K562 (cell line): ENCODE data around the gene CCDC9. TPM values are rescaled to one million over a fixed set of nuclear protein-coding genes. Genes with fewer than 3 reads are reported as not detected.

Source experiments
- ATF7 ChIP-seq: fragments of 450-650 bp; IDR thresholded peaks from 2 replicates; pipeline ENCODE4 v1.7.1; 2014; ENCODE audit warnings: mild to moderate bottlenecking, moderate library complexity
- ELF4 ChIP-seq: fragments of 450-650 bp; formaldehyde crosslinking; IDR thresholded peaks from 2 replicates; pipeline ENCODE4 v1.4.0; 2022; ENCODE audit warnings: missing genetic modification characterization
- KAT2B ChIP-seq: IDR thresholded peaks from one replicate; pipeline ENCODE4 v1.6.1; 2012; ENCODE audit warnings: low read depth, mild to moderate bottlenecking, control low read depth, inconsistent platforms, low read length, moderate library complexity
- MTA2 ChIP-seq: fragments of 450-650 bp; IDR thresholded peaks from 2 replicates; pipeline ENCODE4 v1.6.1; 2016; ENCODE audit warnings: low read depth
- POLR3A ChIP-seq: IDR thresholded peaks from 2 replicates; pipeline ENCODE4 v1.6.1; 2011; ENCODE audit warnings: borderline replicate concordance, mild to moderate bottlenecking, moderate library complexity; ENCODE audit not compliant: insufficient read length, insufficient read depth; ENCODE audit errors: extremely low read depth
- SIN3A ChIP-seq, 2 experiments: fragments of 150-350 bp in 1 of 2; IDR thresholded peaks; 2 replicates each; pipeline ENCODE4 v1.6.1; 2011 to 2016; ENCODE audit warnings: borderline replicate concordance in 2 of 2, low read depth in 2 of 2, low read length in 2 of 2, mild to moderate bottlenecking in 2 of 2, moderate library complexity in 2 of 2; ENCODE audit not compliant: control insufficient read depth in 1 of 2
- SMAD3 ChIP-seq: fragments of 450-650 bp; formaldehyde crosslinking; conservative IDR thresholded peaks from 2 replicates; pipeline ENCODE4 v1.4.0; 2020; ENCODE audit warnings: mild to moderate bottlenecking
- TEAD4 ChIP-seq, 2 experiments: sonication (generic) in 1 of 2; formaldehyde crosslinking in 1 of 2; IDR thresholded peaks; 2 replicates each; pipeline versions ENCODE4 v1.6.1 to v1.8.0; 2012 to 2022; ENCODE audit warnings: borderline replicate concordance in 1 of 2, inconsistent platforms in 1 of 2, low read length in 1 of 2, mild to moderate bottlenecking in 1 of 2, missing genetic modification reagents in 1 of 2
- ZNF140 ChIP-seq: fragments of 250-450 bp; sonication (Bioruptor Pico); IDR thresholded peaks from 2 replicates; pipeline ENCODE4 v1.8.0; 2021; ENCODE audit warnings: moderate library complexity, mild to moderate bottlenecking, inconsistent platforms
- ZNF146 ChIP-seq: IDR thresholded peaks from one replicate; pipeline ENCODE4 v1.6.1; 2018; ENCODE audit warnings: missing compliant biosample characterization; ENCODE audit not compliant: unreplicated experiment
- ZNF239 ChIP-seq: fragments of 250-450 bp; sonication (Bioruptor Pico); IDR thresholded peaks from 2 replicates; pipeline ENCODE4 v1.4.0; 2020; ENCODE audit warnings: mild to moderate bottlenecking
- ZNF584 ChIP-seq: fragments of 200-800 bp; sonication (Bioruptor generic); IDR thresholded peaks from 2 replicates; pipeline ENCODE4 v1.6.1; 2016; ENCODE audit warnings: low read depth, mild to moderate bottlenecking, missing genetic modification characterization, missing compliant biosample characterization
- ZNF75A ChIP-seq: fragments of 450-650 bp; formaldehyde crosslinking; IDR thresholded peaks from 2 replicates; pipeline ENCODE4 v1.4.0; 2020; ENCODE audit warnings: mild to moderate bottlenecking
- ZNF830 ChIP-seq: fragments of 250-450 bp; sonication (Bioruptor Pico); IDR thresholded peaks from 2 replicates; pipeline ENCODE4 v1.5.0; 2021; ENCODE audit warnings: mild to moderate bottlenecking
- polyA plus RNA-seq, 8 experiments: library from polyadenylated mRNA; depleted of rRNA in 4 of 8; stranded (reverse) in 5 of 8; unstranded in 3 of 8; fragments of >200 nt; fragmentation: Nextera tagmentation in 2 of 8; fragmentation: Illumina TruSeq in 1 of 8; extraction: Ambion mirVana in 2 of 8; extraction: Trizol in 1 of 8; gene quantifications; 2 replicates each; pipeline versions ENCODE4 v1.2.1 to v1.2.3, GENCODE V29; 2011 to 2014; ENCODE audit warnings: inconsistent platforms in 1 of 8, missing spikeins in 1 of 8
- total RNA-seq, 7 experiments: library from RNA; depleted of rRNA in 6 of 7; stranded (reverse); fragments of >200 nt in 6 of 7; fragmentation: Illumina TruSeq in 2 of 7; extraction: Trizol in 2 of 7; gene quantifications; 2 replicates each; pipeline versions ENCODE4 v1.2.1 to v1.2.3, GENCODE V29; 2011 to 2021; ENCODE audit warnings: low replicate concordance in 1 of 7
- TF ChIP-seq, protein P1 (sequence below): sonication (generic); formaldehyde crosslinking; IDR thresholded peaks from 2 replicates; pipeline ENCODE4 v1.8.0; 2022; ENCODE audit warnings: missing genetic modification reagents, mild to moderate bottlenecking, borderline replicate concordance
- TF ChIP-seq, protein P2 (sequence below), 2 experiments: fragments of 150-350 bp in 1 of 2; IDR thresholded peaks; 2 replicates each; pipeline ENCODE4 v1.6.1; 2012 to 2016; ENCODE audit warnings: low read depth in 2 of 2, low read length in 2 of 2, mild to moderate bottlenecking in 1 of 2, moderate library complexity in 1 of 2
- TF ChIP-seq, protein P3 (sequence below): sonication (generic); formaldehyde crosslinking; IDR thresholded peaks from 2 replicates; pipeline ENCODE4 v1.4.0; 2020; ENCODE audit warnings: mild to moderate bottlenecking, missing genetic modification reagents
- TF ChIP-seq, protein P4 (sequence below): IDR thresholded peaks from 2 replicates; pipeline ENCODE4 v1.6.1; 2016; ENCODE audit warnings: missing genetic modification characterization, missing compliant biosample characterization

The CCDC9 gene
- total and polyA plus RNA-seq, 9 of the 15 experiments (the other 6 are each of a cell fraction or from before 2014, with no cell fraction given), result 0.23 to 38.6 (median 8.4) TPM

DNA sequence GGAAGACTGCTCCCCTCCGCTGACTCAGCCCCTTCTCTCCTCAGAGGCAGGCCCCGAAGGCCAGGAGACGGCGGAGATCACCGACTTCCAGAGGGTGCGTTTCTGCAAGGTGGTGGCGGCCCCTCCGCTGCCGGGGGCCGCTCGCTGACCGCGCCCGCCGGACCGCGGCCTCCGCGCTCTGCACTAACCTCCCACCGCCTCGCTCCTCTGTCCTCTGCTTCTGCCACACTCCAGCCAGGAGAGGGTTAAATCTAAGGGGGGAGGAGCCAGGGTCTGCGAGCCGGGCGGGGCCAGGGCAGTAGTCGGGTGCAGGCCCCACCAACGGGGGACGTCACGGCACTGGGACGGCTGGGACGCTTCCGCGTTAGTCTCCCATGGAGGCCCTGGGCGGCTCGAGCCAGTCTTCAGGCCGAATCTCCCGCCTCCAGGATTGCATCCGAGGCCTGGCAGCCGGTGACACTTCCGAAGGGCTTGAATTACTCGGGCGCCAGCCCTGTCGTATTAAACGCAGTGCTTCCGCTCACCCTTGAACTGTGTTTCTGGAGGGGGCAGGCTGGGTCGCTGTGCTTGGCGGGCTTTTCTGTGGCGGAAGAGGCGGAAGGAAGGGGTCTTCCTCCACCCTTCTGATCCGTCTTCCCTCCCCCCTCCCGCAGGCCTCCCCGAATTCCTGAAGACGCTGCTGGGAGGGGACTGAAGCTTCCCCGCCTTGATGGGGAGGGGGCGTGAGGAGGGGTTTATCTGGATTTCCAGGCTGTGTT is 17.2 kb downstream of the CCDC9 start (continued):
- no peak for TF ChIP-seq ZNF75A (CRISPR knock-in tag)
- peak; percentile 74 for TF ChIP-seq ATF7
- TF ChIP-seq MTA2, result no peak
- TF ChIP-seq, protein P1, sequence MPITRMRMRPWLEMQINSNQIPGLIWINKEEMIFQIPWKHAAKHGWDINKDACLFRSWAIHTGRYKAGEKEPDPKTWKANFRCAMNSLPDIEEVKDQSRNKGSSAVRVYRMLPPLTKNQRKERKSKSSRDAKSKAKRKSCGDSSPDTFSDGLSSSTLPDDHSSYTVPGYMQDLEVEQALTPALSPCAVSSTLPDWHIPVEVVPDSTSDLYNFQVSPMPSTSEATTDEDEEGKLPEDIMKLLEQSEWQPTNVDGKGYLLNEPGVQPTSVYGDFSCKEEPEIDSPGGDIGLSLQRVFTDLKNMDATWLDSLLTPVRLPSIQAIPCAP (CRISPR knock-in tag), result no peak
- TF ChIP-seq ZNF146 (CRISPR knock-in tag), result no peak
- TF ChIP-seq, protein P2, sequence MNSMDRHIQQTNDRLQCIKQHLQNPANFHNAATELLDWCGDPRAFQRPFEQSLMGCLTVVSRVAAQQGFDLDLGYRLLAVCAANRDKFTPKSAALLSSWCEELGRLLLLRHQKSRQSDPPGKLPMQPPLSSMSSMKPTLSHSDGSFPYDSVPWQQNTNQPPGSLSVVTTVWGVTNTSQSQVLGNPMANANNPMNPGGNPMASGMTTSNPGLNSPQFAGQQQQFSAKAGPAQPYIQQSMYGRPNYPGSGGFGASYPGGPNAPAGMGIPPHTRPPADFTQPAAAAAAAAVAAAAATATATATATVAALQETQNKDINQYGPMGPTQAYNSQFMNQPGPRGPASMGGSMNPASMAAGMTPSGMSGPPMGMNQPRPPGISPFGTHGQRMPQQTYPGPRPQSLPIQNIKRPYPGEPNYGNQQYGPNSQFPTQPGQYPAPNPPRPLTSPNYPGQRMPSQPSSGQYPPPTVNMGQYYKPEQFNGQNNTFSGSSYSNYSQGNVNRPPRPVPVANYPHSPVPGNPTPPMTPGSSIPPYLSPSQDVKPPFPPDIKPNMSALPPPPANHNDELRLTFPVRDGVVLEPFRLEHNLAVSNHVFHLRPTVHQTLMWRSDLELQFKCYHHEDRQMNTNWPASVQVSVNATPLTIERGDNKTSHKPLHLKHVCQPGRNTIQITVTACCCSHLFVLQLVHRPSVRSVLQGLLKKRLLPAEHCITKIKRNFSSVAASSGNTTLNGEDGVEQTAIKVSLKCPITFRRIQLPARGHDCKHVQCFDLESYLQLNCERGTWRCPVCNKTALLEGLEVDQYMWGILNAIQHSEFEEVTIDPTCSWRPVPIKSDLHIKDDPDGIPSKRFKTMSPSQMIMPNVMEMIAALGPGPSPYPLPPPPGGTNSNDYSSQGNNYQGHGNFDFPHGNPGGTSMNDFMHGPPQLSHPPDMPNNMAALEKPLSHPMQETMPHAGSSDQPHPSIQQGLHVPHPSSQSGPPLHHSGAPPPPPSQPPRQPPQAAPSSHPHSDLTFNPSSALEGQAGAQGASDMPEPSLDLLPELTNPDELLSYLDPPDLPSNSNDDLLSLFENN (IDR thresholded peaks at IDR 0.05; ENCODE audit: low read depth in 2 of 2, low read length in 2 of 2), result no peak
- TF ChIP-seq POLR3A, result no peak
- TF ChIP-seq SMAD3, result 0 out of 2 replicates have a peak, but pooled peaks have one; percentile 27
- TF ChIP-seq ZNF140 (CRISPR knock-in tag), result no peak
- no peak for TF ChIP-seq KAT2B
- TF ChIP-seq ZNF239 (CRISPR knock-in tag), result no peak
- no peak for TF ChIP-seq ZNF584 (CRISPR knock-in tag)
- TF ChIP-seq ELF4, result no peak
- TF ChIP-seq SIN3A (IDR thresholded peaks at IDR 0.05; ENCODE audit: borderline replicate concordance in 2 of 2, control insufficient read depth in 1 of 2, low read depth in 2 of 2, low read length in 2 of 2), result peak in 1 of 2 experiments; percentile 27; a peak in 2 of 4 replicates
- TF ChIP-seq, protein P3, sequence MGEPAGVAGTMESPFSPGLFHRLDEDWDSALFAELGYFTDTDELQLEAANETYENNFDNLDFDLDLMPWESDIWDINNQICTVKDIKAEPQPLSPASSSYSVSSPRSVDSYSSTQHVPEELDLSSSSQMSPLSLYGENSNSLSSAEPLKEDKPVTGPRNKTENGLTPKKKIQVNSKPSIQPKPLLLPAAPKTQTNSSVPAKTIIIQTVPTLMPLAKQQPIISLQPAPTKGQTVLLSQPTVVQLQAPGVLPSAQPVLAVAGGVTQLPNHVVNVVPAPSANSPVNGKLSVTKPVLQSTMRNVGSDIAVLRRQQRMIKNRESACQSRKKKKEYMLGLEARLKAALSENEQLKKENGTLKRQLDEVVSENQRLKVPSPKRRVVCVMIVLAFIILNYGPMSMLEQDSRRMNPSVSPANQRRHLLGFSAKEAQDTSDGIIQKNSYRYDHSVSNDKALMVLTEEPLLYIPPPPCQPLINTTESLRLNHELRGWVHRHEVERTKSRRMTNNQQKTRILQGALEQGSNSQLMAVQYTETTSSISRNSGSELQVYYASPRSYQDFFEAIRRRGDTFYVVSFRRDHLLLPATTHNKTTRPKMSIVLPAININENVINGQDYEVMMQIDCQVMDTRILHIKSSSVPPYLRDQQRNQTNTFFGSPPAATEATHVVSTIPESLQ (CRISPR knock-in tag), result no peak
- no peak for TF ChIP-seq ZNF830 (CRISPR knock-in tag)
- TF ChIP-seq, protein P4, sequence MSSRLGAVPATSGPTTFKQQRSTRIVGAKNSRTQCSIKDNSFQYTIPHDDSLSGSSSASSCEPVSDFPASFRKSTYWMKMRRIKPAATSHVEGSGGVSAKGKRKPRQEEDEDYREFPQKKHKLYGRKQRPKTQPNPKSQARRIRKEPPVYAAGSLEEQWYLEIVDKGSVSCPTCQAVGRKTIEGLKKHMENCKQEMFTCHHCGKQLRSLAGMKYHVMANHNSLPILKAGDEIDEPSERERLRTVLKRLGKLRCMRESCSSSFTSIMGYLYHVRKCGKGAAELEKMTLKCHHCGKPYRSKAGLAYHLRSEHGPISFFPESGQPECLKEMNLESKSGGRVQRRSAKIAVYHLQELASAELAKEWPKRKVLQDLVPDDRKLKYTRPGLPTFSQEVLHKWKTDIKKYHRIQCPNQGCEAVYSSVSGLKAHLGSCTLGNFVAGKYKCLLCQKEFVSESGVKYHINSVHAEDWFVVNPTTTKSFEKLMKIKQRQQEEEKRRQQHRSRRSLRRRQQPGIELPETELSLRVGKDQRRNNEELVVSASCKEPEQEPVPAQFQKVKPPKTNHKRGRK (tag), result no peak
- TF ChIP-seq TEAD4 (IDR thresholded peaks at IDR 0.05; ENCODE audit: low read length), result no peak
- TF ChIP-seq TEAD4 (CRISPR knock-in tag; IDR thresholded peaks at IDR 0.05; ENCODE audit: borderline replicate concordance), result no peak
